DND-41 (cell line): ENCODE data around the gene SFT2D1.
"Not testable (repeated sequence)": the region's sequence is repeated elsewhere in the genome, so short reads cannot be mapped to it uniquely, and the experiment has no call there.

ENCODE experiments used
- ATAC-seq: fragments of 200-7000 bp; cut with Tn5 transposase; 3 replicates; pipeline ENCODE4 v1.9.1; 2021; ENCODE audit warnings: low read depth; ENCODE audit not compliant: insufficient read depth
- DNase-seq: peaks from one replicate; pipeline ENCODE4 v3.0.0-alpha.2; 2020
- H2AFZ ChIP-seq: 2 replicates; pipeline ENCODE4 v1.6.0; 2012; ENCODE audit warnings: low read depth, low read length
- H3K27ac ChIP-seq: 2 replicates; pipeline ENCODE4 v1.5.1; 2012; ENCODE audit warnings: low read length, inconsistent platforms
- H3K27me3 ChIP-seq: fragments of 200-600 bp; sonication (generic); 2 replicates; pipeline ENCODE4 v1.6.0; 2012; ENCODE audit warnings: low read length, mild to moderate bottlenecking, inconsistent platforms; ENCODE audit not compliant: insufficient read depth, poor library complexity
- H3K36me3 ChIP-seq: 2 replicates; pipeline ENCODE4 v1.5.1; 2012; ENCODE audit warnings: low read length, inconsistent platforms; ENCODE audit not compliant: insufficient read depth
- H3K4me1 ChIP-seq: 2 replicates; pipeline ENCODE4 v1.5.1; 2012; ENCODE audit warnings: mild to moderate bottlenecking, low read length; ENCODE audit not compliant: insufficient read depth
- H3K4me2 ChIP-seq: 2 replicates; pipeline ENCODE4 v1.6.0; 2012; ENCODE audit warnings: mild to moderate bottlenecking, moderate library complexity, low read length, inconsistent platforms; ENCODE audit not compliant: insufficient read depth
- H3K4me3 ChIP-seq, 2 experiments: fragments of 200-600 bp in 1 of 2; shearing (Covaris generic) in 1 of 2; 2 replicates each; pipeline ENCODE4 v1.5.1; 2012 to 2016; ENCODE audit warnings: inconsistent platforms in 2 of 2, low read length in 2 of 2, mild to moderate bottlenecking in 2 of 2, low read depth in 1 of 2, moderate library complexity in 1 of 2
- H3K79me2 ChIP-seq: 2 replicates; pipeline ENCODE4 v1.6.0; 2012; ENCODE audit warnings: low read length, inconsistent platforms; ENCODE audit not compliant: insufficient read depth
- H3K9ac ChIP-seq: 2 replicates; pipeline ENCODE4 v1.6.0; 2012; ENCODE audit warnings: low read depth, mild to moderate bottlenecking, inconsistent platforms, low read length, moderate library complexity
- H3K9me3 ChIP-seq: 2 replicates; pipeline ENCODE4 v1.5.1; 2012; ENCODE audit warnings: low read length, moderate library complexity, mild to moderate bottlenecking, inconsistent platforms; ENCODE audit not compliant: insufficient read depth, severe bottlenecking
- H4K20me1 ChIP-seq: 2 replicates; pipeline ENCODE4 v1.6.0; 2012; ENCODE audit warnings: low read length; ENCODE audit not compliant: insufficient read depth
- EZH2 ChIP-seq: IDR thresholded peaks from 3 replicates; pipeline ENCODE4 v1.6.1; 2012; ENCODE audit warnings: borderline replicate concordance, low read depth, mild to moderate bottlenecking, moderate library complexity, low read length, inconsistent platforms; ENCODE audit not compliant: severe bottlenecking
- TF ChIP-seq, protein P1 (sequence below): IDR thresholded peaks from 2 replicates; pipeline ENCODE4 v1.5.1; 2012; ENCODE audit warnings: borderline replicate concordance, low read length, moderate library complexity, mild to moderate bottlenecking; ENCODE audit not compliant: poor library complexity, severe bottlenecking; ENCODE audit errors: extremely low read depth

Gene SFT2D1

DNA sequence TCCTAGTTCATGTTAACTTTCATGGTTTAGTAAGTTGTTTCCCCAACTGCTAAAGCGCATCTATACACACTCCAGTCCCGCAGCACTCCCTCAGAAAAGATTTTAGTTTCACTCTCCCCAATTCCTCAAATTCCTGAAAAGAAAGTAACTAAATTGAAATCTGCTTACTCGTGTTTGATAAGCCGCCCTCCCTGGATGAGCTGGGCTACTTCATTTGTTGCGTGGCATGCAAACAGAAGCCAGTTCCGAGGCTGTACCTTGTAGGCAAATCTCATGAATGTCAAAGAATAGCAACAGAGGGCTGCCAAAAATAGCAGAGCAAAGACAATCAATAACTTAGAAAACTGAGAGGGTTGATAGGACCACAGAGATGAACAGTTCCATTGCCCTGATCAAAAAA, 23.5 kb upstream of the SFT2D1 start:
- H2AFZ ChIP-seq: no peak overlapping the region
- no peaks in the 10 kb centered on the region for H4K20me1 ChIP-seq
- TF ChIP-seq EZH2: no peak
- TF ChIP-seq, protein P1, sequence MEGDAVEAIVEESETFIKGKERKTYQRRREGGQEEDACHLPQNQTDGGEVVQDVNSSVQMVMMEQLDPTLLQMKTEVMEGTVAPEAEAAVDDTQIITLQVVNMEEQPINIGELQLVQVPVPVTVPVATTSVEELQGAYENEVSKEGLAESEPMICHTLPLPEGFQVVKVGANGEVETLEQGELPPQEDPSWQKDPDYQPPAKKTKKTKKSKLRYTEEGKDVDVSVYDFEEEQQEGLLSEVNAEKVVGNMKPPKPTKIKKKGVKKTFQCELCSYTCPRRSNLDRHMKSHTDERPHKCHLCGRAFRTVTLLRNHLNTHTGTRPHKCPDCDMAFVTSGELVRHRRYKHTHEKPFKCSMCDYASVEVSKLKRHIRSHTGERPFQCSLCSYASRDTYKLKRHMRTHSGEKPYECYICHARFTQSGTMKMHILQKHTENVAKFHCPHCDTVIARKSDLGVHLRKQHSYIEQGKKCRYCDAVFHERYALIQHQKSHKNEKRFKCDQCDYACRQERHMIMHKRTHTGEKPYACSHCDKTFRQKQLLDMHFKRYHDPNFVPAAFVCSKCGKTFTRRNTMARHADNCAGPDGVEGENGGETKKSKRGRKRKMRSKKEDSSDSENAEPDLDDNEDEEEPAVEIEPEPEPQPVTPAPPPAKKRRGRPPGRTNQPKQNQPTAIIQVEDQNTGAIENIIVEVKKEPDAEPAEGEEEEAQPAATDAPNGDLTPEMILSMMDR: no peak
- H3K4me1 ChIP-seq: no peaks in the 10 kb centered on the region
- no peak overlapping the region for H3K9ac ChIP-seq
- no peak overlapping the region for H3K27ac ChIP-seq
- H3K9me3 ChIP-seq: no peaks in the 10 kb centered on the region
- no peak overlapping the region for H3K4me3 ChIP-seq
- peaks cover 37% of the 10 kb centered on the region for H3K36me3 ChIP-seq
- H3K4me2 ChIP-seq: no peak overlapping the region
- no peaks in the 10 kb centered on the region for H3K79me2 ChIP-seq
- DNase-seq (no peak), ATAC-seq (no peak)
- H3K27me3 ChIP-seq: no peaks in the 10 kb centered on the region

DNA sequence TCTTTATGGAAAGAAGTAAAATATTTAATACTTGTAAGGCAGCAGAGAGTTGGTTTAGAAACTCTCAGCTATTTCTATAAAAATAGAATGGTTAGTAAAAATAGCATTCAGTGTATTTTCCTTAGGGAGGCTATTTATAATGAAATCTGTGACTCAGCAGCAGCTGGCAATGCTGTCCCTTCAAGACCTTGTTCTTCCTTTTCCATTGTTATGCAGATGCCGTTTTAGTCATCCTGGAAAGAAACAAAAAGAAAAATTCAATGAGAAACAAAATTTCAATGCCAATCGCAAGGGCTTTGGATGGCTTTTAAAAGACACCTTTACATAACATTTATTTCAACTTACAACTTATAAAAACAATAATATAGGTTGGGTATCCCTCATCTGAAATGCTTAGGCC, 22.9 kb upstream of the SFT2D1 start:
- Histone ChIP-seq H3K9ac (no peak overlapping the region), H3K27me3 (no peaks in the 10 kb centered on the region), H3K79me2 (no peaks in the 10 kb centered on the region), H3K4me3 (no peak overlapping the region), H3K4me2 (no peak overlapping the region), H3K4me1 (no peaks in the 10 kb centered on the region), H3K9me3 (no peaks in the 10 kb centered on the region), H3K36me3 (peaks cover 37% of the 10 kb centered on the region), H4K20me1 (no peaks in the 10 kb centered on the region), H2AFZ (no peak overlapping the region), H3K27ac (no peak overlapping the region)
- DNase-seq (no peak), ATAC-seq (no peak)
- TF ChIP-seq, protein P1: no peak
- TF ChIP-seq EZH2: no peak

DNA sequence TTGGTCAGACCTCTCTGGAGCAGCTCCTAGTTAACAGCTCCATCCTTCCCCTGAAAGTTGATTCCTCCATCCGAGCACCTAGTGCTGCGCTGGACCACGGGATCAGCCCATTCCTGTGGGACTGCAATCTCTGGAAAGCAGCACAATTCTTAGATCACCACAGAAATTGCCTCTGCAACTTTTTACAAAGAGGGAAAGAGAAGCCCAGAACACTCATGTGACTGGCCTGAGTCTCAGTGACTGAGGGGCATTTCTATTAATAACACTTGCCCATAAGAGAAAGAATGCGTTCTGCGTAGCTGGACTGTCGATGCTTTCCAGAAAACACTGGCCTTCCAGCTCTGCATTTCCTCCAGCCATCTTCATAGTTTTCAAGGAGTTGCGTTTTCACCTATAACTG, 22.1 kb upstream of the SFT2D1 start:
- DNase-seq (no peak), ATAC-seq (no peak)
- Histone ChIP-seq H2AFZ (no peak overlapping the region), H3K79me2 (no peaks in the 10 kb centered on the region), H3K9ac (no peak overlapping the region), H3K27me3 (no peaks in the 10 kb centered on the region), H3K4me1 (no peaks in the 10 kb centered on the region), H3K36me3 (peaks cover 37% of the 10 kb centered on the region), H3K4me3 (no peak overlapping the region), H3K4me2 (no peak overlapping the region), H4K20me1 (no peaks in the 10 kb centered on the region), H3K27ac (no peak overlapping the region), H3K9me3 (no peaks in the 10 kb centered on the region)
- no peak for TF ChIP-seq EZH2
- TF ChIP-seq, protein P1: no peak

DNA sequence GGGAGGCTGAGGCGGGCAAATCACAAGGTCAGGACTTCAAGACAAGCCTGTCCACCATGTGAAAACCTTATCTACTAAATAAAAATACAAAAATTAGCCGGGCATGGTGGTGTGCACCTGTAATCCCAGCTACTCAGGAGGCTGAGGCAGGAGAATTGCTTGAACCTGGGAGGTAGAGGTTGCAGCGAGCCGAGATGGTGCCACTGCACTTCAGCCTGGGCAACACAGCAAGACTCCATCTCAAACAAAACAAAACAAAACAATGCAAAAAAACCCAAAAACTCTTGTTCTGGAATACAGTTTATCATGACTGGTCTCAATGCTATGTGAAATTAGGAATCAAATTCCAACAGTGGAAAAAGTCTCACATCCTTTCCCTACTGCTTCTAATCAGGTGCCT, 20.1 kb upstream of the SFT2D1 start:
- not testable (repeated sequence) for H3K27ac ChIP-seq, H3K4me1 ChIP-seq, H2AFZ ChIP-seq, ATAC-seq, DNase-seq, H3K9me3 ChIP-seq, H3K4me2 ChIP-seq, H4K20me1 ChIP-seq, H3K79me2 ChIP-seq, H3K9ac ChIP-seq, H3K4me3 ChIP-seq, H3K27me3 ChIP-seq
- peaks cover 33% of the 10 kb centered on the region for H3K36me3 ChIP-seq
